ENCODE data around the gene DRC3.

GRCh38 chr17:17931159-17931558 is 41.5 kb upstream of the DRC3 start:
- TF ChIP-seq CTCF (IDR thresholded peaks at IDR 0.05) (no peak), POLR2A (IDR thresholded peaks at IDR 0.05) (no peak)

All from vagina (tissue), 2 donors.